HPDE6-E6E7 (cell line): ENCODE measurements around the gene ETNK2.

Experiments
- DNase-seq: peaks from one replicate; pipeline ENCODE4 v3.0.0; 2011; ENCODE audit warnings: missing footprints; ENCODE audit errors: extremely low spot score

The ETNK2 gene

DNA sequence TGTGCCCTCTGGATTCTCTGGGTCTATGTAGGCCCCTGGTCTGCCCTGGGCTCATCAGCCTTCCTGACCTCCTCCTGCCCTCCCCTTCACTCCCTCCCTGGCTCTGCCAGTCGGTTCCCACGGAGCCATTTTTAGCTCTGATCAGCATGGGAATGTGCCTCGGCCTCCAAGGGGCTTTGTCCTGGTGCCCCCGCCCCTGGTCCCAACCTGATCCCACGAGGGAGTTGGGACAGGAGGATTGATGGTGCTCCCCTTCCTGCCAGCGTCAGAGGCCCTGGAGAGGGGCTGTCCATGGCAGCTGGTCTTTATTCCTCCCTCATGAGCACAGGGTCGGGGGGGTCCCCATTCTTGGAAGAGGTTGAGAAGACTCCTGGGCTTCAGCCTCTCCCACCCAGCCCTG lies 24.9 kb downstream of the ETNK2 start:
- DNase-seq: no peak

- DNase-seq: no peak
These were observed 25.5 kb downstream of the ETNK2 start for GRCh38 chr1:204126386-204126785.

DNA sequence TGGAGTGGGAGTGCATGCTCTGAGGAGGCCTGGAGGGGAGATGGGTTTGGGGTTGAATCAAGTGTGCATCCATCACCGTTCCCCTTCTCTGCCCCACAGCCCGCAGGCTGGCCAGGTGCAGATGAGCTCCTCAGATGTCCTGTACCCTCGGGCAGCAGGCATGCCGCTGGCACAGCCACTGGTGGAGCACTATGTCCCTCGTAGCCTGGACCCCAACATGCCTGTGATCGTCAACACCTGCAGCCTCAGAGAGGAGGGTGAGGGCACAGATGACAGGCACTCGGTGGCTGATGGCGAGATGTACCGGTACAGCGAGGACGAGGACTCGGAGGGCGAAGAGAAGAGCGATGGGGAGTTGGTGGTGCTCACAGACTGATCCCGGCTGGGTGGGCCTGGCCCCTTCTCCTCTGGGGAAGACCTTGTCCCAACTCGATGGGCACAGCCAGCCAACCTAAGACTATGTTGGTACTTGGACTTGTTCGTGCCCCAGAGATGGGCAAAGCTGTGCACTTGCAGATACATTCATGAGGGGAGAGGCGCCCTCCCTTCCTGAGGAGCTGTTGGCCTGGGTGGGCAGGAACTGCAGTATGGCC lies 26.0 kb downstream of the ETNK2 start:
- DNase-seq: no peak

DNA sequence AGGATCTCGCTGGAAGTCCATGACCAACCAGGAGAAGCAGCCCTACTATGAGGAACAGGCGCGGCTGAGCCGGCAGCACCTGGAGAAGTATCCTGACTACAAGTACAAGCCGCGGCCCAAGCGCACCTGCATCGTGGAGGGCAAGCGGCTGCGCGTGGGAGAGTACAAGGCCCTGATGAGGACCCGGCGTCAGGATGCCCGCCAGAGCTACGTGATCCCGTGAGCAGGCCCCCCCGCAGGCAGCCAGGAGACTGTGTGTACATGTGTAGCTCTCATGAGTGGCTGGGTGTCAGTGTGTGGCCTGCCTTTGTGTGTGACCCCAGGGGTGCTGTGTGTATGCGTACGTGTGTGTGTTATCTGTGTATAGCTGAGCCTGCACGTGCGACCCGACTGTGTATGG lies 27.2 kb downstream of the ETNK2 start:
- DNase-seq: no peak

GRCh38 chr1:204123376-204123775 lies 28.5 kb downstream of the ETNK2 start:
- DNase-seq: no peak

DNA sequence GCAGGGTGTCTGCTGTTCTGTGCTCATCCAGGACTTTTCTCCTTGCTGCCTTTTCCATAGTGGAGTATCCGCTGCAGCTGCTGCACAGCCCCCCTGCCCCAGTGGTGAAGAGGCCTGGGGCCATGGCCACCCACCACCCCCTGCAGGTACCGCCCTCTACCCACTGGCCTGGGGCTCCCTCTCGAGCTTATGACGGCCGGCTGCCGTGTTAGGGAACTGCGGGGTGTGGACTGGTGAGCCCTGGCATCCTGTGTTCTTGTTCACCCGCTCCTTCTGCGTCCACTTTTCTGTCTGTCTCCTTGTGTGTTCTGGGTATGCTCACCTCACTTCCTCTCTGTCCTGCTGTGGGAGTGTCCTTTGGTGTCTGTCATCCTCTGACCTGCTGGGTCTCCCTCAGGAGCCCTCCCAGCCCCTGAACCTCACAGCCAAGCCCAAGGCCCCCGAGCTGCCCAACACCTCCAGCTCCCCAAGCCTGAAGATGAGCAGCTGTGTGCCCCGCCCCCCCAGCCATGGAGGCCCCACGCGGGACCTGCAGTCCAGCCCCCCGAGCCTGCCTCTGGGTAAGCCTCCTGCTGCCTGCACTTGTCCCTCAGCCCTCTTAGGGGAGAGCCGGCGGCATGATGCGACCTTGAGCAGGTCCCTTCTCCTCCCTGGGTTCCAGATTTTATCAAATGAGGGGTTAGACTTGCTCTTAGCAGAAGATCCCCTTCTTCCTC lies 29.8 kb downstream of the ETNK2 start:
- no peak for DNase-seq

DNA sequence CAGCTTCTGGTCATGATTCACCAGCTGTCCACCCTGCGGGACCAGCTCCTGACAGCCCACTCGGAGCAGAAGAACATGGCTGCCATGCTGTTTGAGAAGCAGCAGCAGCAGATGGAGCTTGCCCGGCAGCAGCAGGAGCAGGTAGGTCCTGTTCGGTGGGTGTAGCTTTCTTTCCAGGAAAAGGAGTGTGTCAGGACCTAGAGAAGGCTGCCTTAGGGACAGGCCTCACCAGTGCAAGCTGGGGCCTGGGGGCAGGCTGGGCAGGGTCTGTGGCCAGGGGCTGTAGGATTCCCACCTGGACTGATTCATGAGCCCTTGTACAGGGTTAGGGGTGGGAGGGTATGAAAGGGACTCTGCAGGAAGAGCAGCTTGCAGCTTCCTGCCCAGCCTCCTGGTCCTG lies 35.3 kb downstream of the ETNK2 start:
- DNase-seq: no peak

DNA sequence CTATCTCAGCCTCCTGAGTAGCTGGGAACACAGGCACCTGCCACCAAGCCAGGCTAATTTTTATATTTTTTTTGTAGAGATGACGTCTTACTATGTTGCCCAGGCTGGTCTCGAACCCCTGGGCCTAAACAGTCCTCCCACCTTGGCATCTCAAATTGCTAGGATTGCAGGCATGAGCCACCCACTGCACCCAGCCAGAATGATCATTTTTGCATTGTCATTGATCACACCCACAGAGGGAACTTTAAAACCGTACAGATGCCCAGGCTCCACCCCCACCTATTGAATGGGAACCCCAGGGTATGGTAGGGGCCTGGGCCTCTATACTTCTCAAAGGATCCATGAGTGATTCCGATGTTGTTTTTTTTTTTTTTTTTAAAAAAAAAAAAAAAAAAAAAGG lies 36.7 kb downstream of the ETNK2 start:
- DNase-seq: no peak

DNA sequence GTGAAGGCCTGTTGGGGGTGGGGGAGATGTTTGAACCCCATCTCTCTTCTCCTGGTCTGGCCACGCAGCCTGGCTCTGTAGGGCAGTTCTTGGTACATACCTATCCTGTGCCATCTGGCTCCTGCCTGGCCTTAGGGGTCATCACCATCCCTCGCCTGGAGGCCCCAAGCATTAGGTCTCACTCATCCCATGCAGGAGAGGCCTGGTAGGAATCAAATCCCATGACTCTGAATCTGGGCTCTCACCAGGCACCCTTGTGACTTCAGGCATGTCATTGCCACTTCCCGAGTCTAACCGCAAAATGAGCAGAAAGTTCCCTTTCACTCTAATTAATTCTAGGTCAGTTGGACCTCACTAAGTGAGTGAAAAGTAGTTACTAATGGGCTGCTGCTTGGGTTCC lies 37.2 kb downstream of the ETNK2 start:
- DNase-seq: no peak

GRCh38 chr1:204113896-204114295 lies 37.9 kb downstream of the ETNK2 start:
- DNase-seq: no peak

GRCh38 chr1:204112876-204113730 lies 38.7 kb downstream of the ETNK2 start:
- DNase-seq: no peak

GRCh38 chr1:204110894-204111633 lies 40.8 kb downstream of the ETNK2 start:
- no peak for DNase-seq

GRCh38 chr1:204108312-204109141 lies 43.3 kb downstream of the ETNK2 start:
- no peak for DNase-seq

DNA sequence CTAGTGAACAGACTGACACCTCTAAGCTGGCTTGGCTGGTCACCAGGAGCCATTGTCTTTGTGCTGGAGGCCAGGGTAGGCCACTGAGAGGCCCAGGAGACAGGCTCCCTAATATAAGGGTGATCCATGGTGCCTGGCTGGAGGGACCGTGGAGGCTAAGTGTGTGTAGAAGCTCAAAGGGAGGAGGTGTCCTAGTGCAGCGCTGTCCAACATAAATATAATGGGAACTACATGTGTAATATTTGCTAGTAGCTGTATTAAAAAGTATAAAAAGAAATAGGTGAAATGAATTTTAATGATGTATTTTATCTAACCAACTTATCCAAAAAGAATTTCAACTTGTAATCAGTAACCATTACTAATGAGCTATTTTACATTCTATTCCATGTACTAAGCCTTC lies 44.0 kb downstream of the ETNK2 start:
- no peak for DNase-seq

- DNase-seq: no peak
These were observed 45.0 kb downstream of the ETNK2 start for GRCh38 chr1:204106825-204107224.

GRCh38 chr1:204105131-204105515 lies 46.7 kb downstream of the ETNK2 start:
- no peak for DNase-seq

- DNase-seq: no peak
These were observed 47.3 kb downstream of the ETNK2 start for GRCh38 chr1:204104331-204105130.

- DNase-seq: no peak
These were observed 48.5 kb downstream of the ETNK2 start for GRCh38 chr1:204103431-204103741.

DNA sequence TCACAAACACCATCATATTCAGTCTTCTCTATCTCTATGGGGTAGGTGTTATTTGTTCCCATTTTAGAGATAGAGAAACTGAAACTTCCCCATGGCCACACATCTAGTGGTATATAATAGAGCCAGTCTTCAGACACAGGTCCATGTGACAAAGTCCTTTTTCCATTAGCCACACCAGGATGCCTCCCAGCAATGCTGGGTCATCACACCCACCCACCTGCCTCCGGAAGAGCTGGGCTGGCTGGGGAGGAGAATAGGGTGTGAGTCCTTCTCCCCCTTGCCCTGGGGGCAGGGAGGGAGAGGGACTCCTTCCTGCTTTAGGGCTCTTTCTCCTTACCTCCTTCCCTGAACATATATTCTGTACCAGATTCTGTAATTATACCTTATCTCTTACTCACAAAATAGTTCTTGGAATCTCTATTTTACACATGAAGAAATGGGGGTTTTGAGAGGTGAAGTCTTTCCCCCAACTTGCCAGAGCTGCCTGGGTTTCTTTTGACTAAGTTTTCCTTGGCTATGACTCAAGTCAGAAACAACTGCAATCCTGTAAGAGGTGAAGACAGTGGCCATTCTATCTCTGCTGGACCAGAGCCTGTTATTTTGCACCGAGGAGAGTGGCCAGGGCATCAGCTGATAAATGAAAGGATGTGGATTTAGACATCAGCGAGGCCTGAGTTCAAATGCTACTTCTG lies 49.0 kb downstream of the ETNK2 start:
- DNase-seq: no peak

DNA sequence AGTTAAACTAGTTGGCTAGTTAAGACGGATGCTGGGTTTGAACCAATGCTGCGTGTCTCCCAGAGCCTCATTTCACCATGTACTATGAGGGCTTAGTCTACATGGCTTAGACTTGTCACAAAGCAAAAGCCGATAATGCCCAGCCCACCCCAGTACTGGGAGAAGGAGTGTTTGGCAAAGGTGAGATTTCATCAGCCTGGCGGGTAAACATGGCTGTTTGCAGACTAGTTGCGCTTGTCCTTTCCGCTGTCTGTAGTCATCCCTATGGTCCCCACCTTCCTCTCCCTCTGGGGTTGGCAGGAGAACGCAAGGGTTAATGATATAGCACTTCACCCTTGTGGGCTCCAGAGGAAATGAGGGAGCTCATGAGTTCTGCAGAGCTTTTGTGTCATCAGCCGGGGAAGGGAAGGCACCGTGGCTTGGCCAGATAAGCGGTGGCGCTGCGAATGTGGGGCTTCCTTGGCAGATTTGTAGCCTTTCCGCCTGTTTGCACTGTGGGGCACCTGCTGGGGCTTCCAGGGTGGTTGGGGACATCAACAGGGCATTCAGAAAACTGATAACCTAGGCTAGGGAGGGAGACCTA lies 49.7 kb downstream of the ETNK2 start:
- no peak for DNase-seq
